Progenitor cell of endocrine pancreas (in vitro differentiated cells): ENCODE data around the gene AJM1. TPM values are rescaled to one million over a fixed set of nuclear protein-coding genes. Genes with fewer than 3 reads are reported as not detected.
A peak's percentile ranks its signal among the peaks of the same experiment; 100 is the strongest.
"Not testable (repeated sequence)": the region's sequence is repeated elsewhere in the genome, so short reads cannot be mapped to it uniquely, and the experiment has no call there.

ENCODE experiments used
- DNase-seq: peaks from one replicate; pipeline ENCODE4 v3.0.0; 2021; ENCODE audit warnings: low spot score; ENCODE audit not compliant: unreplicated experiment
- H3K27ac Mint-ChIP-seq: 2 replicates; pipeline ENCODE4 v1.8.0; 2021; ENCODE audit warnings: mild to moderate bottlenecking, moderate library complexity, mixed read lengths
- H3K27me3 Mint-ChIP-seq: 2 replicates; pipeline ENCODE4 v1.8.0; 2021; ENCODE audit warnings: mixed read lengths
- H3K36me3 Mint-ChIP-seq: 2 replicates; pipeline ENCODE4 v1.8.0; 2022; ENCODE audit warnings: mixed read lengths; ENCODE audit not compliant: insufficient read depth
- H3K4me1 Mint-ChIP-seq: 2 replicates; pipeline ENCODE4 v1.8.0; 2021; ENCODE audit warnings: low read depth, mixed read lengths
- H3K4me3 Mint-ChIP-seq: 2 replicates; pipeline ENCODE4 v1.8.0; 2021; ENCODE audit warnings: low read depth, mild to moderate bottlenecking, moderate library complexity, mixed read lengths
- H3K9me3 Mint-ChIP-seq: 2 replicates; pipeline ENCODE4 v1.8.0; 2021; ENCODE audit warnings: low read depth, mixed read lengths
- CTCF ChIP-seq: fragments of 200-600 bp; sonication (generic); IDR thresholded peaks from one replicate; pipeline ENCODE4 v1.5.0; 2021; ENCODE audit warnings: antibody characterized with exemption, mild to moderate bottlenecking; ENCODE audit not compliant: unreplicated experiment
- total RNA-seq: library from RNA; stranded (reverse); gene quantifications from 2 replicates; pipeline ENCODE4 v1.2.1, GENCODE V29; 2021

Gene AJM1
- total RNA-seq, 1 donor from 2014 or later = 5.8 TPM

- not testable (repeated sequence) for DNase-seq
These were observed 1.8 kb downstream of the AJM1 start for GRCh38 chr9:136843801-136844740.

GRCh38 chr9:136844761-136845464 is 2.6 kb downstream of the AJM1 start:
- Mint-ChIP-seq H3K36me3 (peaks cover 5% of the 10 kb centered on the region), H3K4me1 (peaks cover 14% of the 10 kb centered on the region), H3K9me3 (no peaks in the 10 kb centered on the region), H3K27ac (no peak overlapping the region), H3K4me3 (no peak overlapping the region), H3K27me3 (peaks cover 6% of the 10 kb centered on the region)
- DNase-seq = no peak
- no peak for TF ChIP-seq CTCF

More at GRCh38 chr9:136843801-136844740, 1.8 kb downstream of the AJM1 start:
- not testable (repeated sequence) for H3K36me3 Mint-ChIP-seq, H3K27me3 Mint-ChIP-seq, H3K9me3 Mint-ChIP-seq, H3K4me3 Mint-ChIP-seq
- H3K4me1 Mint-ChIP-seq = peaks cover 12% of the 10 kb centered on the region
- peak; percentile 60 for TF ChIP-seq CTCF
- H3K27ac Mint-ChIP-seq = peak overlapping the region; percentile 29

GRCh38 chr9:136845465-136846260 is 3.4 kb downstream of the AJM1 start:
- Mint-ChIP-seq H3K36me3 (peaks cover 2% of the 10 kb centered on the region), H3K9me3 (no peaks in the 10 kb centered on the region), H3K27me3 (peaks cover 6% of the 10 kb centered on the region), H3K27ac (no peak overlapping the region), H3K4me1 (peaks cover 11% of the 10 kb centered on the region), H3K4me3 (no peak overlapping the region)
- DNase-seq = no peak
- no peak for TF ChIP-seq CTCF

GRCh38 chr9:136846376-136847087 is 4.3 kb downstream of the AJM1 start:
- no peak for TF ChIP-seq CTCF
- Mint-ChIP-seq H3K9me3 (no peaks in the 10 kb centered on the region), H3K4me1 (peaks cover 5% of the 10 kb centered on the region), H3K27ac (peak overlapping the region; percentile 59), H3K4me3 (no peak overlapping the region), H3K27me3 (peaks cover 6% of the 10 kb centered on the region), H3K36me3 (peaks cover 2% of the 10 kb centered on the region)
- DNase-seq = no peak
